Measurements from ENCODE around the gene CNPY2. TPM values are rescaled to one million over a fixed set of nuclear protein-coding genes. Genes with fewer than 3 reads are reported as not detected.
A peak's percentile ranks its signal among the peaks of the same experiment; 100 is the strongest.
"Not testable (repeated sequence)": the region's sequence is repeated elsewhere in the genome, so short reads cannot be mapped to it uniquely, and the experiment has no call there.

Gene CNPY2
- total and polyA plus RNA-seq, 7 donors, result 28.2 to 103 (median 60.1) TPM

DNA sequence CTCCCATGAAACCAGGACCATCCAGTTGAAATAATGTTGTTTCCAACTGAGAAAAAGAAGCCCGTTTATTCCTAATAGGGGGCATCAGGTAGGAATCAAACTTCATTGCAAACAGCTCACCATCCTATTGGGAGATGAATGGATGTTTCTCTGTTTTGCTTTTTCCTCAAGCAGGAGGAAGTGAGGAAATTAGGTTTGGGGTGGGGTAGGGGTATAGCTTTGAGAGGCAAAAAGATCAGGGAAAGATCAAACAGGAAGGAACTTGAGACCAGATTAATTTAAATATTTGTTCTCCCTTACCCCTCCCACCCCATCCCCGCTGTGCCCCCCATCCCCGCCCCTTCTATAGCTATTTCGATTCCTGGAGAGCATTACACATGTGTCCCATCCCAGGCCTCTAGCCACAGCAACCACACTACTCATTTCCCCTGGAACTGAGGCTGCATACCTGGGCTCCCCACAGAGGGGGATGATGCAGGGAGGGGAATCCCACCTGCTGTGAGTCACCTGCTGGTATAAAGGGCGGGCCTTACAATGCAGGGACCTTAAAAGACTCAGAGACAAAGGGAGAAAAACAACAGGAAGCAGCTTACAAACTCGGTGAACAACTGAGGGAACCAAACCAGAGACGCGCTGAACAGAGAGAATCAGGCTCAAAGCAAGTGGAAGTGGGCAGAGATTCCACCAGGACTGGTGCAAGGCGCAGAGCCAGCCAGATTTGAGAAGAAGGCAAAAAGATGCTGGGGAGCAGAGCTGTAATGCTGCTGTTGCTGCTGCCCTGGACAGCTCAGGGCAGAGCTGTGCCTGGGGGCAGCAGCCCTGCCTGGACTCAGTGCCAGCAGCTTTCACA lies 22.7 kb upstream of the CNPY2 start, which contains the start of gene IL23A:
TSS of gene IL23A (plus strand) at position 577 of the 850 bp plus-strand sequence. CDS start at position 738, 161 bp downstream.
- TF ChIP-seq POLR2AphosphoS5 (IDR thresholded peaks at IDR 0.05) (no peak), POLR2A (IDR thresholded peaks at IDR 0.05) (no peak), EP300 (IDR thresholded peaks at IDR 0.05) (no peak)
- TF ChIP-seq, protein P1, sequence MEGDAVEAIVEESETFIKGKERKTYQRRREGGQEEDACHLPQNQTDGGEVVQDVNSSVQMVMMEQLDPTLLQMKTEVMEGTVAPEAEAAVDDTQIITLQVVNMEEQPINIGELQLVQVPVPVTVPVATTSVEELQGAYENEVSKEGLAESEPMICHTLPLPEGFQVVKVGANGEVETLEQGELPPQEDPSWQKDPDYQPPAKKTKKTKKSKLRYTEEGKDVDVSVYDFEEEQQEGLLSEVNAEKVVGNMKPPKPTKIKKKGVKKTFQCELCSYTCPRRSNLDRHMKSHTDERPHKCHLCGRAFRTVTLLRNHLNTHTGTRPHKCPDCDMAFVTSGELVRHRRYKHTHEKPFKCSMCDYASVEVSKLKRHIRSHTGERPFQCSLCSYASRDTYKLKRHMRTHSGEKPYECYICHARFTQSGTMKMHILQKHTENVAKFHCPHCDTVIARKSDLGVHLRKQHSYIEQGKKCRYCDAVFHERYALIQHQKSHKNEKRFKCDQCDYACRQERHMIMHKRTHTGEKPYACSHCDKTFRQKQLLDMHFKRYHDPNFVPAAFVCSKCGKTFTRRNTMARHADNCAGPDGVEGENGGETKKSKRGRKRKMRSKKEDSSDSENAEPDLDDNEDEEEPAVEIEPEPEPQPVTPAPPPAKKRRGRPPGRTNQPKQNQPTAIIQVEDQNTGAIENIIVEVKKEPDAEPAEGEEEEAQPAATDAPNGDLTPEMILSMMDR (IDR thresholded peaks at IDR 0.05), result no peak
- Histone ChIP-seq H3K4me3 (no peak within 1 kb of the TSS), H3K27ac (no peak within 1 kb of the TSS), H3K4me1 (peaks cover 0 to 10% (median 2%) of the 10 kb centered on the region in 4 donors), H3K9me3 (no peaks in the 10 kb centered on the region), H3K36me3 (peaks cover 6 to 14% (median 10%) of the 10 kb centered on the region in 4 donors), H3K27me3 (no peaks in the 10 kb centered on the region)
- WGBS, 2 donors, result 34 to 66% methylated on average over 9 of the region's 9 CpGs
- DNase-seq, result no peak
- intact Hi-C loops (cut with DNase I), result no loop called here

DNA sequence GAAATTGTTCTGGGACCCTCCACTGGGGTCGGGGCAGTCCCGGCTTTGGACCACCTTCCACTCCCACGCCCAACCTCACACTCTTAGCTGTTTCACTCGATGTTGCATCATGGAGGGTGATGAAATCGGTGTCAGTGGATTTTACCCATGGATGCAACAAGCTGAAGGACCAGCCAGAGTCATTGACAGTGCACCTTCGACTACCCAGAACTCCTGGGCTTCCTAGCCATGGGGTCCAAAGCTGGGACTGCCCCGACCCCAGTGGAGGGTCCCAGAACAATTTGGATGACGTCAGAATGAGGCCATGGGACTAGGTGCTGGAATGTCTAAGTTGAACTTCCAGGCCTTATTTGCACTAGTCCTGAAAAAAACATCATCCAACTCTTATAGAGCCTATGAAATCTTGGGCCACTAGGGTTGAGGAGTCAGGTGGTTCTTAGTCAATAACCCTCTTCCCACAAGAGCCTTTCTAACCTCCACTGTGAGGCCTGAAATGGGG lies 22.0 kb upstream of the CNPY2 start:
- intact Hi-C loops (cut with DNase I), result no loop called here
- H3K27me3 ChIP-seq, result no peaks in the 10 kb centered on the region
- H3K4me1 ChIP-seq, result peaks cover 0 to 16% (median 8%) of the 10 kb centered on the region in 4 donors
- peaks cover 0 to 7% (median 4%) of the 10 kb centered on the region in 4 donors for H3K36me3 ChIP-seq
- no peak overlapping the region for H3K27ac ChIP-seq
- H3K9me3 ChIP-seq, result no peaks in the 10 kb centered on the region
- 86% methylated on average over 8 of the region's 8 CpGs for WGBS, 2 donors
- TF ChIP-seq POLR2A (IDR thresholded peaks at IDR 0.05) (no peak), POLR2AphosphoS5 (IDR thresholded peaks at IDR 0.05) (no peak)
- DNase-seq, result no peak
- H3K4me3 ChIP-seq, result no peak overlapping the region

DNA sequence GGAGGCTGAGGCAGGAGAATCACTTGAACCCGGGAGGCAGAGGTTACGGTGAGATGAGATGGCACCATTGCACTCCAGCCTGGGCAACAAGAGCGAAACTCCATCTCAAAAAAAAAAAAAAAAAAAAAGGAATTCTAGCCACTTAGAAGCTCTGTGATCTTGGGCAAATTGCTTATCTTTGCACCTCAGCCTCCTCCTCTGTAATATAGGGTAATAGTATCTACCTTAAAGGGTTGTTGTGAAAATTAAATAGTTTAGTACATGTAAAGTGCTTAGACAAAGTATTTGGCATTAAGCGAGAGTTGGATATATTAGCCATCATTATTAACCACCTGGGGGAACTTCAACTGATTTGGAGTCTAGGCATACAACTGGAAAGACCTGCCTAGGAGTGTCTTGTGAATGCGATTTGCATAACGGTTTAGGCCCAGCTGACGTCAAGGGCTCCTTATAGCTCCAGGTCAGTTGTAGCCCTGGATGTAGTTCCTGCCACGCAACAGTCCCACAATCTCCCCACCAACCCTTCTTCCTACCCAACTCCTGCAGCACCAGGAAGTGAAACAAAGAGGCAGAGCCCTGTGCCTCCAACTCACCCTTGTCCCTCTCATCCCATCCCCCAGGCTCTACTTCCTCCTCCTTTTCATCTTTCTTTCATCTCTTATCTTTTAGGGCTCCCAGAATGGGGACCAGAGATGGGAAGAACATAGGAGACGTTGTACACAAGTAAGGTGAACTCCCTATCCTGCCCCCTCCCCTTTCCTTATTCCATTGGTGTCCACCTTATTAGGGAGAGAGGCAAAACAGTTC lies 20.8 kb upstream of the CNPY2 start:
- Histone ChIP-seq H3K27me3 (no peaks in the 10 kb centered on the region), H3K27ac (no peak overlapping the region), H3K36me3 (no peaks in the 10 kb centered on the region), H3K4me3 (no peak overlapping the region), H3K9me3 (no peaks in the 10 kb centered on the region), H3K4me1 (peaks cover 0 to 22% (median 12%) of the 10 kb centered on the region in 4 donors)
- DNase-seq, result no peak
- 84% methylated on average over 9 of the region's 9 CpGs for WGBS, 2 donors
- TF ChIP-seq, protein P1 (IDR thresholded peaks at IDR 0.05), result no peak
- TF ChIP-seq EP300 (IDR thresholded peaks at IDR 0.05), result no peak
- intact Hi-C loops (cut with DNase I), result no loop called here

DNA sequence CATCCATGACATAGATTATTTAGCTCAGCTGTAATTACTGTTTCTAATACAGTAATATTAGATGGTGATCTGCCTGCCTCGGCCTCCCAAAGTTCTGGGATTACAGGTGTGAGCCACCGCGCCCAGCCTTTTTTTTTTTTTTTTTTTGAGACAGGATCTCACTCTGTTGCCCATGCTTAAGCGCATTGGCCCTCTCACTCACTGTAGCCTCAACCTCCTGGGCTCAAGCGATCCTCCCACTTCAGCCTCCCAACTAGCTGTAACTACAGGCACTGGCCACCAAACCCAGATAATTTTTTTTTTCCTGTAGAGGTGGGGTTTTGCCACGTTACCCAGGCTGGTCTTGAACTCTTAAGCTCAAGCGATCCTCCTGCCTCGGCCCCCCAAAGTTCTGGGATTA lies 19.7 kb upstream of the CNPY2 start:
- intact Hi-C loops (cut with DNase I); H3K9me3 ChIP-seq; H3K27ac ChIP-seq; H3K4me3 ChIP-seq; H3K27me3 ChIP-seq; DNase-seq; H3K36me3 ChIP-seq: not testable (repeated sequence)
- 94 to 96% methylated on average over 8 of the region's 8 CpGs for WGBS, 2 donors
- peaks cover 0 to 22% (median 12%) of the 10 kb centered on the region in 4 donors for H3K4me1 ChIP-seq

DNA sequence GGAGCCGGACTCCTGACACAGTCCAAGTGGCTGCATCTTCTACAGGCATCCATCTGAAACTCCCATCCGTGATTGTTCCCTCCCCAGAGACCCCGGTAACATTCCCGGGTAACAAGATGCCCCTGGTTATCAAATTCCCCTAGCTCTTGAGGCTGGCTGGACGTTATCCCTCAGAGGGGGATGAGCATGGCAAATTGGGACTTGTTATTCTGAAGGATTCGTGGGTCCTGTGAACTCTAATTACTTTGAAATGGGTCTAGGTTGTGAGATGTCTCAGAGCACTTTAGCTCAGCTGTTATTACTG lies 18.7 kb upstream of the CNPY2 start:
- peak overlapping the region; percentile 88 to 96 (median 94) for H3K27ac ChIP-seq
- H3K27me3 ChIP-seq, result no peaks in the 10 kb centered on the region
- peaks cover 0 to 2% (median 0%) of the 10 kb centered on the region in 4 donors for H3K36me3 ChIP-seq
- H3K4me1 ChIP-seq, result peaks cover 0 to 22% (median 12%) of the 10 kb centered on the region in 4 donors
- intact Hi-C loops (cut with DNase I), result loop anchor here (5.0 kb wide), 1 partner anchor 133 kb away; the partner anchor contains the start of gene SPRYD4
- TF ChIP-seq EP300 (IDR thresholded peaks at IDR 0.05), result no peak
- TF ChIP-seq POLR2A (IDR thresholded peaks at IDR 0.05), result no peak
- TF ChIP-seq, protein P1 (IDR thresholded peaks at IDR 0.05), result peak in 1 of 4 experiments; percentile 3
- no peak for TF ChIP-seq POLR2AphosphoS5 (IDR thresholded peaks at IDR 0.05)
- no peak for DNase-seq
- WGBS, 2 donors, result 3 to 5% methylated on average over 6 of the region's 6 CpGs
- H3K9me3 ChIP-seq, result no peaks in the 10 kb centered on the region
- peak overlapping the region; percentile 38 to 71 (median 62) for H3K4me3 ChIP-seq
